Testis (tissue), 2 donors: ENCODE measurements around the gene WIPF3.

ENCODE experiments used
- POLR2A ChIP-seq: fragments of 450-650 bp; IDR thresholded peaks from one replicate; pipeline ENCODE4 v1.6.1; 2017; ENCODE audit warnings: antibody characterized with exemption, mild to moderate bottlenecking, moderate library complexity
- TF ChIP-seq, protein P1 (sequence below), 3 experiments: fragments of 450-650 bp in 2 of 3; fragments of 200-600 bp in 1 of 3; sonication (generic) in 1 of 3; IDR thresholded peaks; one replicate each; pipeline ENCODE4 v1.5.1; 2016 to 2019; ENCODE audit warnings: antibody characterized with exemption in 3 of 3, mild to moderate bottlenecking in 2 of 3, moderate library complexity in 1 of 3

DNA sequence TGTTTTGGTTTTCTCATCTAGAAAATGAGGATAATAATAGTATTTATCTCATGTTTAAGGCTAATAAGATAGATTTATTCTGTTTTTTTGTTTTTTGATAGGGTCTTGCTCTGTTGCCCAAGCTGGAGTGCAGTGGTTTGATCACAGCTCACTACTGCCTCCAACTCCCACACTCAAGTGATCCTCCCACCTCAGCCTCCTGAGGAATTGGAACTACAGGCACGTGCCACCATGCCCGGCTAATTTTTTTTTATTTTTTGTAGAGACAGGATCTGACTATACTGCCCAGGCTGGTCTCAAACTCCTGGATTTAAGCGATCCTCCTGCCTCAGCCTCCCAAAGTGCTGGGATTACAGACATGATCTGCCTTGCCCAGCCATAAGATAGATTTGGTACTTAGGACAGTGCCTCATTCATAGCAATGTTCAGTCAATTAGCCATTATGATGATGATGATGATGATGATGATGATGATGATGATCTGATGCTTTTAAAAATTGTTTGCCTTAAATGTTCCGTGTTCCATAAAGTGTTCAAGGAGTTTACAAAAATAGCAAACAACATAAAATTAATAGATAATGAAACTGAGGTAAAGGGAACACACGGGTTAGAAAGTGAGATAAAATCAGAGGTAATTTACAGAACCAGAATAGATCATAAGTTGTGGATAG, 4.6 kb downstream of the WIPF3 start:
- TF ChIP-seq POLR2A: no peak
- TF ChIP-seq, protein P1, sequence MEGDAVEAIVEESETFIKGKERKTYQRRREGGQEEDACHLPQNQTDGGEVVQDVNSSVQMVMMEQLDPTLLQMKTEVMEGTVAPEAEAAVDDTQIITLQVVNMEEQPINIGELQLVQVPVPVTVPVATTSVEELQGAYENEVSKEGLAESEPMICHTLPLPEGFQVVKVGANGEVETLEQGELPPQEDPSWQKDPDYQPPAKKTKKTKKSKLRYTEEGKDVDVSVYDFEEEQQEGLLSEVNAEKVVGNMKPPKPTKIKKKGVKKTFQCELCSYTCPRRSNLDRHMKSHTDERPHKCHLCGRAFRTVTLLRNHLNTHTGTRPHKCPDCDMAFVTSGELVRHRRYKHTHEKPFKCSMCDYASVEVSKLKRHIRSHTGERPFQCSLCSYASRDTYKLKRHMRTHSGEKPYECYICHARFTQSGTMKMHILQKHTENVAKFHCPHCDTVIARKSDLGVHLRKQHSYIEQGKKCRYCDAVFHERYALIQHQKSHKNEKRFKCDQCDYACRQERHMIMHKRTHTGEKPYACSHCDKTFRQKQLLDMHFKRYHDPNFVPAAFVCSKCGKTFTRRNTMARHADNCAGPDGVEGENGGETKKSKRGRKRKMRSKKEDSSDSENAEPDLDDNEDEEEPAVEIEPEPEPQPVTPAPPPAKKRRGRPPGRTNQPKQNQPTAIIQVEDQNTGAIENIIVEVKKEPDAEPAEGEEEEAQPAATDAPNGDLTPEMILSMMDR (IDR thresholded peaks at IDR 0.05): no peak
